CD14-positive monocyte (primary cell): ENCODE results near the gene PRMT2. TPM values are rescaled to one million over a fixed set of nuclear protein-coding genes. Genes with fewer than 3 reads are reported as not detected.

ENCODE experiments used
- DNase-seq, 3 donors: peaks; one replicate each; pipeline ENCODE4 v3.0.0-alpha.2; 2011 to 2022
- H2AFZ ChIP-seq: 2 replicates; pipeline ENCODE4 v1.6.0; 2012; ENCODE audit warnings: mild to moderate bottlenecking, low read depth, low read length, inconsistent platforms; ENCODE audit not compliant: insufficient read depth, poor library complexity, severe bottlenecking
- H3K27ac ChIP-seq, 2 donors: 1 replicate in 1 of 2; 2 replicates in 1 of 2; pipeline ENCODE4 v1.5.1; 2012 to 2013; ENCODE audit warnings: low read length in 2 of 2, control low read depth in 1 of 2, inconsistent platforms in 1 of 2, low read depth in 1 of 2, mild to moderate bottlenecking in 1 of 2
- H3K27me3 ChIP-seq, 2 donors: one replicate each; pipeline versions ENCODE4 v1.6.0 to v1.6.1; 2011 to 2013; ENCODE audit warnings: low read length in 2 of 2; ENCODE audit not compliant: control insufficient read depth in 2 of 2, insufficient read depth in 2 of 2
- H3K36me3 ChIP-seq, 2 donors: replicated peaks in 1 of 2; 1 replicate in 1 of 2; 2 replicates in 1 of 2; pipeline versions ENCODE4 v1.5.1 to v1.6.1; 2012 to 2013; ENCODE audit warnings: low read length in 2 of 2, control low read depth in 1 of 2, inconsistent platforms in 1 of 2, mild to moderate bottlenecking in 1 of 2; ENCODE audit not compliant: insufficient read depth in 2 of 2, control insufficient read depth in 1 of 2
- H3K4me1 ChIP-seq, 2 donors: 1 replicate in 1 of 2; 2 replicates in 1 of 2; pipeline versions ENCODE4 v1.5.1 to v1.6.1; 2012 to 2013; ENCODE audit warnings: low read length in 2 of 2, control low read depth in 1 of 2, inconsistent platforms in 1 of 2, mild to moderate bottlenecking in 1 of 2, moderate library complexity in 1 of 2; ENCODE audit not compliant: insufficient read depth in 2 of 2, control insufficient read depth in 1 of 2
- H3K4me2 ChIP-seq: replicated peaks from 2 replicates; pipeline ENCODE3; 2012; ENCODE audit warnings: low read length, moderate library complexity, mild to moderate bottlenecking; ENCODE audit not compliant: poor library complexity, severe bottlenecking; ENCODE audit errors: extremely low read depth
- H3K4me3 ChIP-seq, 3 experiments: fragments of 200-600 bp in 1 of 3; sonication (generic) in 1 of 3; replicated peaks in 1 of 3; 1 replicate in 2 of 3; 2 replicates in 1 of 3; pipeline ENCODE4 v1.5.1; 2011 to 2013; ENCODE audit warnings: low read length in 3 of 3, mild to moderate bottlenecking in 3 of 3, control low read depth in 2 of 3, low read depth in 2 of 3, inconsistent platforms in 1 of 3, moderate library complexity in 1 of 3
- H3K79me2 ChIP-seq: 2 replicates; pipeline ENCODE4 v1.6.0; 2012; ENCODE audit warnings: mild to moderate bottlenecking, control low read depth, inconsistent platforms, low read length, moderate library complexity; ENCODE audit not compliant: insufficient read depth
- H3K9ac ChIP-seq: 2 replicates; pipeline ENCODE4 v1.6.0; 2017; ENCODE audit warnings: low read length, mild to moderate bottlenecking; ENCODE audit not compliant: insufficient read depth, poor library complexity, severe bottlenecking
- H3K9me3 ChIP-seq, 2 donors: replicated peaks in 1 of 2; 1 replicate in 1 of 2; 2 replicates in 1 of 2; pipeline versions ENCODE4 v1.5.1 to v1.6.1; 2012 to 2013; ENCODE audit warnings: low read length in 2 of 2, control low read depth in 1 of 2; ENCODE audit not compliant: control insufficient read depth in 1 of 2, insufficient read depth in 1 of 2
- H4K20me1 ChIP-seq: 2 replicates; pipeline ENCODE4 v1.6.0; 2012; ENCODE audit warnings: mild to moderate bottlenecking, low read length, control low read depth, moderate library complexity; ENCODE audit not compliant: insufficient read depth
- H3K27ac Mint-ChIP-seq, 7 donors: one replicate each; pipeline ENCODE4 v1.8.0; 2020; ENCODE audit warnings: mild to moderate bottlenecking in 7 of 7, mixed read lengths in 7 of 7, moderate library complexity in 6 of 7, inconsistent platforms in 2 of 7
- H3K27me3 Mint-ChIP-seq, 3 donors: one replicate each; pipeline ENCODE4 v1.8.0; 2021 to 2022; ENCODE audit warnings: low read depth in 3 of 3, mild to moderate bottlenecking in 3 of 3, mixed read lengths in 3 of 3, moderate library complexity in 3 of 3, inconsistent platforms in 1 of 3
- H3K36me3 Mint-ChIP-seq, 2 donors: one replicate each; pipeline ENCODE4 v1.8.0; 2020; ENCODE audit warnings: mixed read lengths in 2 of 2, inconsistent platforms in 1 of 2, mild to moderate bottlenecking in 1 of 2
- H3K4me1 Mint-ChIP-seq: one replicate; pipeline ENCODE4 v1.8.0; 2020; ENCODE audit warnings: mild to moderate bottlenecking, mixed read lengths
- H3K4me3 Mint-ChIP-seq, 2 donors: one replicate each; pipeline ENCODE4 v1.8.0; 2020; ENCODE audit warnings: mild to moderate bottlenecking in 2 of 2, mixed read lengths in 2 of 2, moderate library complexity in 1 of 2
- H3K9me3 Mint-ChIP-seq, 7 donors: one replicate each; pipeline ENCODE4 v1.8.0; 2020 to 2022; ENCODE audit warnings: mixed read lengths in 7 of 7, mild to moderate bottlenecking in 6 of 7, moderate library complexity in 6 of 7, inconsistent platforms in 2 of 7
- CTCF ChIP-seq: fragments of 200-600 bp; IDR thresholded peaks from one replicate; pipeline ENCODE4 v1.8.0; 2022; ENCODE audit warnings: antibody characterized with exemption, mild to moderate bottlenecking
- WGBS: methylation state at CpG from one replicate; pipeline ENCODE4 v1.1.5; 2013; ENCODE audit warnings: missing lambda C conversion rate; ENCODE audit not compliant: insufficient coverage; 5-methylcytosine and 5-hydroxymethylcytosine counted together
- intact Hi-C, 2 donors: fragments of 100-400 bp; cut with micrococcal nuclease; formaldehyde crosslinking; loops; one replicate each; pipeline versions ENCODE4 v1.15.0 to v1.15.1; 2023
- polyA plus RNA-seq, 3 donors: library from polyadenylated mRNA; depleted of rRNA in 1 of 3; unstranded in 2 of 3; stranded (reverse) in 1 of 3; fragments of 300-500 nt in 2 of 3; fragments of >200 nt in 1 of 3; fragmentation: Illumina TruSeq in 2 of 3; gene quantifications; 1 replicate in 2 of 3; 2 replicates in 1 of 3; pipeline ENCODE4 v1.2.3, GENCODE V29; 2012 to 2021

The PRMT2 gene
- polyA plus RNA-seq, 3 donors, result 71.5 to 106 (median 77.2) TPM

GRCh38 chr21:46603228-46603627 lies 32.2 kb upstream of the PRMT2 start:
- Mint-ChIP-seq H3K36me3 (no peaks in the 10 kb centered on the region), H3K4me1 (peaks cover 47% of the 10 kb centered on the region), H3K27ac (no peak overlapping the region), H3K4me3 (no peak overlapping the region), H3K9me3 (peaks cover 0 to under 1% (median 0%) of the 10 kb centered on the region in 7 donors), H3K27me3 (peaks cover 0 to 2% (median 0%) of the 10 kb centered on the region in 3 donors)
- Histone ChIP-seq H4K20me1 (no peaks in the 10 kb centered on the region), H3K4me2 (no peak overlapping the region), H2AFZ (no peak overlapping the region), H3K9me3 (peaks cover 0 to under 1% of the 10 kb centered on the region in 2 donors), H3K79me2 (no peaks in the 10 kb centered on the region), H3K27ac (no peak overlapping the region), H3K36me3 (no peaks in the 10 kb centered on the region), H3K4me1 (peaks cover 26 to 28% of the 10 kb centered on the region in 2 donors), H3K27me3 (no peaks in the 10 kb centered on the region), H3K4me3 (no peak overlapping the region), H3K9ac (no peak overlapping the region)
- TF ChIP-seq CTCF, result no peak
- intact Hi-C loops, result no loop called here
- WGBS, result 100% methylated on average over 1 of the region's 9 CpGs
- no peak for DNase-seq

- Histone ChIP-seq H3K36me3 (no peaks in the 10 kb centered on the region), H3K9ac (no peak overlapping the region), H2AFZ (peak overlapping the region; percentile 72), H3K4me2 (no peak overlapping the region), H4K20me1 (no peaks in the 10 kb centered on the region), H3K4me3 (no peak overlapping the region), H3K27me3 (no peaks in the 10 kb centered on the region), H3K4me1 (peaks cover 26 to 28% of the 10 kb centered on the region in 2 donors), H3K9me3 (no peaks in the 10 kb centered on the region), H3K79me2 (no peaks in the 10 kb centered on the region), H3K27ac (no peak overlapping the region)
- Mint-ChIP-seq H3K4me3 (no peak overlapping the region), H3K36me3 (no peaks in the 10 kb centered on the region), H3K27ac (peak overlapping the region in 4 of 7 donors; percentile 40 to 77 (median 58)), H3K9me3 (no peaks in the 10 kb centered on the region), H3K27me3 (peaks cover 0 to 2% (median 0%) of the 10 kb centered on the region in 3 donors), H3K4me1 (peaks cover 47% of the 10 kb centered on the region)
- intact Hi-C loops, result no loop called here
- DNase-seq, result no peak
- no peak for TF ChIP-seq CTCF
- WGBS, result 82% methylated on average over 3 of the region's 9 CpGs
Measured at GRCh38 chr21:46604329-46604974, 31.0 kb upstream of the PRMT2 start.
